Measurements from ENCODE around the gene A1BG.
"Not testable (repeated sequence)": the region's sequence is repeated elsewhere in the genome, so short reads cannot be mapped to it uniquely, and the experiment has no call there.

The A1BG gene

DNA sequence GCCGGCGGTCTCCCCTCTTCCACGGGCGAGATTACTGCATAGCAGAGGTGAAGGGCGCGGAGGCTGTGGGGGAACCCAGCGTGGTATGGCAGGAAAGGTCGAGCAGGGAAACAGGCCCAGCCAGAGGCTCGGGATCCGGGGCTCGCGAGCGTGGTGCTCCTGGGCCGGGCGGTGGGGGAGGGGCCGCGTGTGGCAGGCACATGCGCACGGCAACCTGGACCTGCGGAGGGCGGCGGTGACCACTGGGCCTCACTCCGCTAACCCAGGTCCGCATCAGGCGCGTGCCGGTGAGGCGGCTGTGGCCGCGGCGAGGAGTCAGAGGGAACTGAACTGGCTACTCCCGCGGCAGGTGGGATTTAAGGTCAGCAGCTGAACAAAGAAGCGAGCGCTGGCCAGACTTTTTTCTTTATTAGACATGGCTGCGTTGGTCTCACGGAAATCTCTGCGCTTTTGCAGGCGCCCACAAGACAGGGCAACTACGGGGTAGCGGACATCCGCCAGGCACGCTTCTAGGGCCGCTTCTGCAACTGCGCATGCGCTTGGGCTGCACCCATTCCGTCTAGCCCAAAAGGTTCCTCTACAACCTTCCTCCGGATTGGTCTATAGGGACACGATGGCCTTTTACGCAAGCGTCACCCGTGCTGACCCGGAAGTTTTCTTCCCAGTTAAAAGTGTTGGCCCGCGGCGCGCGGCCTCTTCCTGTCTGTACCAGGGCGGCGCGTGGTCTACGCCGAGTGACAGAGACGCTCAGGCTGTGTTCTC, 33.5 kb upstream of the A1BG start, which contains the start of gene RPS5:
Gene RPS5, plus strand, starts transcription at position 694 of the 762 bp plus-strand sequence. CDS start 869 bp downstream, outside the sequence.
- FAIRE-seq: peak; percentile 76
- DNase-seq (ENCODE audit: low spot score): peak; percentile 97

DNA sequence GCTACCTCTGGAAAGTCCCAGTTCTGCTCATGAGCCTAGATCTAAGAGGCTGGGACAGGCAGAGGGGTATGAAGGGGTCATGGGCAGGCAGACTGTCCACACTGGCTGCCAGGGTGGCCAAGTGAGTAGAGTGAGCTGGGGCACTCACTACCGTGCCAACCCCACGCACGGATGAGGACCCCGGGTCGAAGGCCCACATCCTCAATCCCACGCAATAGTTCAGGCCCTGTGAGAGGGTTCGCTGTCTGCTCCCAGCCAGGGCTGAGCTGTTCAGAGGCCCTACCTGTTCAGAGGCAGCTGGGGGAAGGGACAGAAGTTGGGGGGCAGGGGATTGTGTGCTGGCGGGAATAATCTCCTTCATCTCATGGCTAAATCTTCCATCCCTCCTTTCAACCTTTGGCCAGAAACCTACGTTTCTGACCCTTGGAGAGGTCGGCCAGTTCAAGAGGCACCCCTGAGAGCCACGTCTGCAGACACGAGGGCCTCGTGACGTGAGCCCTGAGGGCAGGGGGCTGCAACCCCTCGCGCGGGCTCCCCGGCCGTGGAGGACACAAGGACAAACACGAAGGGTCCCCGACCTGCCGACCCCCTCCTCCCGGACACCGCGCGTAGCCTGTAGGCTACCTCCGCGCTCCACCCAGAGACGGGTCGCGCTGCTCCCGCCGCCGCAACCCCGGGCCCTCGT, 32.7 kb upstream of the A1BG start:
- DNase-seq (ENCODE audit: low spot score) (no peak), FAIRE-seq (no peak)

GRCh38 chr19:58385313-58385890, 32.1 kb upstream of the A1BG start:
- no peak for DNase-seq (ENCODE audit: low spot score)
- FAIRE-seq: no peak

DNA sequence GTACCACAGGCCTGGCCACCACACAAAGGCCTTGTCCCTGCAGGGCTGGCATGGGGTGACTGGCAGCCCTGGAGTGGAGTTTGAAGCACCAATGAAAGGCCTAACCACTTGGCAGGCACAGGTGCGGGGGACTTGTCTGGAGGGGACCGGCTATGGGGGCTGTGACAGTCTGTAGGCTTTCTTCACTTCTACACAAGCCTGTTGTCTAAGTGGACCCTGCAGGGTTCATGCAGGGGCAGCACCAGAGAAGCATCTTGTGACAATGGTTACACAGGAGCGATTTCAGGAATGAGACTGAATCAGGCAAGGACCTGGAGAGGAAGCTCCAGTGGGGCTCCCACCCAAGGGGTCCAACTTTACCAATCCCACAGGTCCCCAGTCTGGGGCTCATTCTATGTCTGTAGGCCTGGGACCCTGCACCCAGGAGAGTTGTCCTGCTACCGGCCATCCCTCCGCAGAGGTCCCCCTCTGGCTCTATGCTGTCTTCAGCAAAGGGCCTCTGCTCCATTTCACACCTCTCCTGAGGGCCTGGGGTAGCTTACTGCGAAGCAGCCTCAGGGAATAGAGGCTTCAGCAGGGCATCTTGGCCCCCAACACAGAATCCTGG, 29.8 kb upstream of the A1BG start:
- no peak for DNase-seq (ENCODE audit: low spot score)
- no peak for FAIRE-seq

DNA sequence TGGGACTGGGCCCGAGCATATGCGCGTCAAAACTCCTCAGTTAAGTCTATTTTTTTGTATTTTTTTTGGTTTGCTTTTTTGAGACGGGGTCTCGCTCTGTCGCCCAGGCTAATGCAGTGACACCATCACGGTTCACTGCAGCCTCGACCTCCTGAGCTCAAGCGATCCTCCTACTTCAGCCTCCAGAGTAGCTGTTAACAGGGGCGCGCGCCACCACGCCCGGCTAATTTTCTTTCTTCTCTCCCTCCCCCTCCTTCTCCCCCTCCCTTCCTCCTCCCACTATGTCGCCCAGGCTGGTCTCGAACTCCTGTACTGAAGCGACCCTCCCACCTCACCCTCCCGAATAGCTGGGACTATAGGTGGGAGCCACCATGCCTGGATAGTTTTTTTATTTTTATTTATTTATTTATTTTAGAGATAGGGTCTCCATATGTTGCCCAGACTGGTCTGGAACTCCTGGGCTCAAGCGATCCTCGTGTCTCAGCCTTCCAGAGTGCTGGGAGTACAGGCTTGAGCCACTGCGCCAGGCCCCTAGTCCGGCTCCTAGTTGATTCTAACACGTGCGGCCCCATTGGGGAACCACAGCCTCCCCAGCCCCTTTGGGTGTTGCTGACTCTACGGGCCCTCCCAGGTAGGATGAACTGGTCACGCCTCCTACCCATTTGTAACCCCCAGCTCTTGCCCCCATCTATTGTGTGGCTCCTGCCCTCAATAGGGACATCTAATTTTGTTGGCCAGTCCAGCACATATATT, 28.3 kb upstream of the A1BG start:
- no peak for FAIRE-seq

DNA sequence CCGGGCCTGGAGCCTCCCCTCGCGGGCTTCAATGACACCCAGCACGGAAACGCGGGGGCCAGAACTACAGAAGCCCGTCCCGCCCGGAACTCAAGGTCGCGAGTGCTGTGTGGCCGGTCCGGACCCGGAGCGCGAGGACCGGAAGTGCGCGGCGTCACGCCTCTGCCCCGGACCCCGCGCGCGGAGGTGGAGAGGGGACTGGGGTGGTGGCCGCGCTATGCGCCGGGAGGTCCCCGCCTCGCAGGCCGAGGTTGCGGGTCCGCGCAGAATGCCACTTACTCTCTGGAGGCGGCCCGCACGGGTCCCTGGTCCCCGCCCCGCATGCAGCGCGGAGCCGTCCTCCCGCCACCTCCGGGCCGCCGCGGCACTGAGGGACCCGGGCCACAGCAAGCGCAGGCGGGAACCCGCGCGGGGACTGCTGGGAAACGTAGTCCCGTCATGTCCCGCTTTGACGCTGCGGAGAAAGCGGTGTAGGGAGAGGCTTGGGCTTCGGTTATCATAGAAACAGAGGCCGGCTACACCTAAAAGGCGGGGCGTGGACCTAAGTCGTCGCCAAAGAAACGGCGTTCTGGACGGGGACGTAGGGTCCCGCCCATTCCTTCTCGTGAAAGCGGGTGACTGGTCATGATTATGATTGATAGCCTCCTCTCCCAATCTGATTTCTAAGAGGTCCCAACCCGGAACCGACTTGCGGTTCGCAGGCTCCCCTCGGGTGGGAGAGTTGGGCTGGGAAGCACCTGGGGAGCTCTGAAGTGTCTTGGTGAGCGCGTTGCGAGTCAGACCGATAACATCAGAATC, 27.6 kb upstream of the A1BG start, which contains the start of gene ZNF837:
Gene ZNF837, minus strand, starts transcription at position 369 of the 798 bp plus-strand sequence. CDS start 11,698 bp downstream, outside the sequence.
- peak; percentile 99 for DNase-seq (ENCODE audit: low spot score)
- peak; percentile 93 for FAIRE-seq

More for the DNA sequence above, 28.3 kb upstream of the A1BG start:
- no peak for DNase-seq (ENCODE audit: low spot score)

DNA sequence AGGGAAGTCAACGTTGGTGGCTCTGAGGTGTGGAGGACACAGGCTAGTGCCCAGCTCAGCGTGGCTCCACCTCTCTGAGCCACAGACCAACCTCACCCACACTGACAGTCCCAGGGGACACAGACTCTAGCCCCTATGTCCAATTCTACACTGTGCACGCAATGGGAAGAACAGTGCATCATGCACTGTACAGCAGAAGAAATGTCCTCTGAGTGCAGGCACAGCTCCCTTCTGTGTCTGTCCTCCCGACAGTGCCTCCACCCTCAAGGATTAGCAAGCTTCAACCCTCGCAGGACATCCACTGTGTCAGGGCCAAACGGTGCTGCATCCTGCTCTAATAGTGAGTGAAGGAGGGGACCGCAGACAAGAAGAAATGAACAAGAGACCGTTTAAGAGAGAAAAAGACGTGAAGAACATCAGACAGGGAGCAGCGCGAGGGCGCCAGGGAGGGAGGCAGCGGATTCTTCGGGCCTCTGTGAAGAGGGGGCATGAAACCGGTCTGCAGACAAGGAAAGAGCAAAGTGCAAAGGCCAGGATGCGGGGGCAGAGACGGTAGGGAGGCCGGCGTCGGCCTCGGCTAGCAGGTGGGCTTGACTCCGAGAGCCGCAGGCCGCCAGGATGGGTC, 26.9 kb upstream of the A1BG start:
- no peak for DNase-seq (ENCODE audit: low spot score)
- no peak for FAIRE-seq

DNA sequence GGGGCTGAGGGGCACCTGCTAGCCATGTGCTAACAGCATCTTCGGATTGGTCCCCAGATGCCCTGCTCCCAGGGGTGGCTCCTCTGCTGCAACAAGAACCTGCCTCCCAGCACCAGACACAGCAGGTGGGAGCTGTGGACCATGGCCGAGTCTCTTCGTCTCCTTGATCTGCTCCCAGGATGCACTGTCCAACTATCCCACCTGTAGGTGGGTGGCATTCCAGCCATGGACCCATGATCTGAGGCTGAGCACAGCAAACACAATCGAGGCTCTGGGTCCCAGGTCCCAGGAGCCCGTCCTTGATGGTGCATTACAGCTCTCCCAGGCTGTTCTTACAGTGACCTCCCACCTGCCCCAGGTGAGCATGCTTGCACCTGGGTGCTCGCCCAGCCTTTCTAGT, 26.0 kb upstream of the A1BG start:
- no peak for FAIRE-seq

GRCh38 chr19:58376724-58377123, 23.4 kb upstream of the A1BG start:
- DNase-seq (ENCODE audit: low spot score); FAIRE-seq: not testable (repeated sequence)

More for the DNA sequence above, 26.0 kb upstream of the A1BG start:
- DNase-seq (ENCODE audit: low spot score): no peak

- FAIRE-seq (no peak), DNase-seq (ENCODE audit: low spot score) (no peak)
Measured at GRCh38 chr19:58374200-58374599, 20.9 kb upstream of the A1BG start.

GRCh38 chr19:58372311-58373133, 19.2 kb upstream of the A1BG start:
- FAIRE-seq (no peak), DNase-seq (ENCODE audit: low spot score) (no peak)

DNA sequence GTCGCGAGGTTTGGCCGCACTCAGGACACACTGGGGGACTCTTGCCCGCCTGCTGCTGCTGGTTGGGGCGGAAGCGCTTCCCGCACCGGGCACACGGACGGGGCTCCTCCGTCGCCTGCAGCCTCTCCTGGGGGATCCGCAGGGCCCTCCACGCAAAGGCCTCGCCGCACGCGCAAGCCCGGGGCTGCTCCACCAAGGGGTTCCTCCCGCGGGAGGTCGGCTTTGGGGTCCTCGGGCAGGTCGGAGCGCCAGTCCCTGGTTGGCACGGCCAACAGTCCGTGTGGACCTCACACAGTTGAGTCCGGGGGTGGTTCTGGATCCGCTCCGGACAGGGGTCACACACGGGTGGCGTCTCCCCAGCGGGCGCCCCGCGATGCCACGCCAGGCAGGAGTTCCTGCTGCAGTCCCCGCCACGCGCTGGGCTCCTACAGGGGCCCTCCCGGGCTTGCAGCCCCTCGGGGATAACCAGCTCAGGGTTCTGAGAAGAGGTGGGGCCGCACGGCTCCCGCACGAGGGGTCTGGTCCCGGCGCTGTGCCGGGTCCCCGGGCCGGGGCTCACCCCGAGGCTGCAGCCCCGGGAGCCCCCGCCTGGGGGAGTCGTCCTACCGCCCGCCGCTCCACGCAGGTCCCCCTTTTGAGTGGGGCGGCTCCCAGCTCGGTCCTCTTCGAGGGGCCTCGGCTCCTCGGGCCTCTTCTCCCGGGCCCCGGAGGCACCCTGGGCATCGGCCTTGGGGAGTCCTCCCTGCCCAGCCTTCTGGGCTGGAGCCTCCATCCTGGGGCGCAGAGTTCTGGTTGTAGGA, 15.5 kb upstream of the A1BG start:
- no peak for FAIRE-seq
- DNase-seq (ENCODE audit: low spot score): no peak

GRCh38 chr19:58367698-58368454, 14.6 kb upstream of the A1BG start:
- FAIRE-seq (no peak), DNase-seq (ENCODE audit: low spot score) (no peak)

GRCh38 chr19:58366585-58367430, 13.5 kb upstream of the A1BG start:
- DNase-seq (ENCODE audit: low spot score) (no peak), FAIRE-seq (no peak)

DNA sequence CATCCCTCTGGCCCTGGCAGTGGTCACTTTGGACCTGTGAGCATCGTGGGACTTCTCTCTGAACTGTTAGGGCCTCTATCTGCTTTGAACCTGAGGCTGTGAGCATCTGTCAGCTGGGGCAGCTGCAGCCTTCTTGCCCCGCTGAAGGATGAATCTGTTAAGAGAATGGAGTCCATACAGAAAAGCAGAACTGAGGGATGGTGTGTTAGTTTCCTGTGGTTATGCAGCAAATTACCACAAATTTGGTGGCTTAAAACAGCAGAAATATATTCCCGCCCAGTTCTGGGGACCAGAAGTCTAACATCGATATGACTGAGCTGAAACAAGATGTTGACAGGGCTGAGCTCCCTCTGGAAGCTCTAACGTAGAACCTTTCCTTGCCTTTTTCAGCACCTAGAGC, 10.9 kb upstream of the A1BG start:
- FAIRE-seq: no peak
- DNase-seq (ENCODE audit: low spot score): no peak

- FAIRE-seq (peak; percentile 39), DNase-seq (ENCODE audit: low spot score) (peak; percentile 90)
Measured at GRCh38 chr19:58362272-58362994, 9.1 kb upstream of the A1BG start, which contains the start of gene ZNF497. TSS of gene ZNF497 (minus strand) at chr19:58362751. CDS start at chr19:58357635, 5,116 bp downstream.
